Measurements from ENCODE around the gene SORL1. TPM values are rescaled to one million over a fixed set of nuclear protein-coding genes. Genes with fewer than 3 reads are reported as not detected.

Gene SORL1
- total RNA-seq, 2 experiments from 2014 or later, result 228 to 411 TPM

- Histone ChIP-seq H3K4me1 (ENCODE audit: insufficient read depth, low read length, poor library complexity, severe bottlenecking) (peaks cover 13% of the 10 kb centered on the region), H3K27ac (ENCODE audit: low read depth, low read length, poor library complexity, severe bottlenecking) (no peak overlapping the region), H3K9me2 (ENCODE audit: insufficient read depth, low read length) (no peaks in the 10 kb centered on the region), H3K4me2 (ENCODE audit: low read length) (peak overlapping the region; percentile 65), H2AFZ (ENCODE audit: low read length) (peak overlapping the region; percentile 96), H3K36me3 (ENCODE audit: insufficient read depth, low read length) (no peaks in the 10 kb centered on the region), H3K4me3 (ENCODE audit: low read depth, low read length, poor library complexity, severe bottlenecking) (peak overlapping the region; percentile 38), H3K79me2 (ENCODE audit: insufficient read depth, low read depth, low read length) (no peaks in the 10 kb centered on the region), H3K9me3 (ENCODE audit: low read length) (no peaks in the 10 kb centered on the region), H4K20me1 (ENCODE audit: insufficient read depth, low read length) (no peaks in the 10 kb centered on the region)
- CTCF ChIA-PET (ENCODE audit: unreplicated experiment), result interaction anchor here (0.6 to 1.6 kb wide), 3 partner anchors 11 to 1260 kb away, joined by 3 to 7 read pairs (median 4); no protein-coding TSS in a partner anchor
- POLR2A ChIA-PET, result interaction anchor here (1.1 to 1.2 kb wide), 2 partner anchors 10 to 361 kb away, joined by 3 to 4 read pairs; no protein-coding TSS in a partner anchor
- BruUV-seq (replicated peaks), result no TSS peak
- peak; percentile 80 for DNase-seq (ENCODE audit: low spot score)
- intact Hi-C loops (cut with micrococcal nuclease; ENCODE audit: unreplicated experiment), result loop anchor here (2.0 to 5.0 kb wide), 4 partner anchors 267 to 852 kb away; no protein-coding TSS in a partner anchor
- TF ChIP-seq EZH2phosphoT487 (IDR thresholded peaks at IDR 0.05; ENCODE audit: borderline replicate concordance, low read depth, low read length) (no peak), CTCF (conservative IDR thresholded peaks at IDR 0.05; ENCODE audit: low read length) (peak; percentile 80)
These were observed 203.6 kb downstream of the SORL1 start for GRCh38 chr11:121655537-121656327.

- peak overlapping the region; percentile 96; the same call in 1 of the 2 replicates for H2AFZ ChIP-seq (ENCODE audit: low read length)
- H3K27ac ChIP-seq (ENCODE audit: low read depth, low read length, poor library complexity, severe bottlenecking), result no peak overlapping the region
- POLR2A ChIA-PET, result no interaction called here
- H3K4me1 ChIP-seq (ENCODE audit: insufficient read depth, low read length, poor library complexity, severe bottlenecking), result peaks cover 13% of the 10 kb centered on the region
- no peaks in the 10 kb centered on the region for H3K9me3 ChIP-seq (ENCODE audit: low read length)
- H3K79me2 ChIP-seq (ENCODE audit: insufficient read depth, low read depth, low read length), result no peaks in the 10 kb centered on the region
- intact Hi-C loops (cut with micrococcal nuclease; ENCODE audit: unreplicated experiment), result loop anchor here (2.0 to 5.0 kb wide), 3 partner anchors 266 to 851 kb away; no protein-coding TSS in a partner anchor
- H4K20me1 ChIP-seq (ENCODE audit: insufficient read depth, low read length), result no peaks in the 10 kb centered on the region
- BruUV-seq (replicated peaks), result no TSS peak
- H3K9me2 ChIP-seq (ENCODE audit: insufficient read depth, low read length), result no peaks in the 10 kb centered on the region
- TF ChIP-seq CTCF (conservative IDR thresholded peaks at IDR 0.05; ENCODE audit: low read length), result peak; percentile 49; the same call in 1 of the 2 replicates
- no peak for TF ChIP-seq EZH2phosphoT487 (IDR thresholded peaks at IDR 0.05; ENCODE audit: borderline replicate concordance, low read depth, low read length)
- no peaks in the 10 kb centered on the region for H3K36me3 ChIP-seq (ENCODE audit: insufficient read depth, low read length)
- CTCF ChIA-PET (ENCODE audit: unreplicated experiment), result no interaction called here
- no peak overlapping the region for H3K4me3 ChIP-seq (ENCODE audit: low read depth, low read length, poor library complexity, severe bottlenecking)
- H3K4me2 ChIP-seq (ENCODE audit: low read length), result peak overlapping the region; percentile 65
- no peak for DNase-seq (ENCODE audit: low spot score)
These were observed 204.4 kb downstream of the SORL1 start for GRCh38 chr11:121656328-121657090.

Data from OCI-LY7 (cell line).